Measurements from ENCODE around the gene DAZAP2. TPM values are rescaled to one million over a fixed set of nuclear protein-coding genes. Genes with fewer than 3 reads are reported as not detected.

DAZAP2 gene
- total RNA-seq, 1 donor from 2014 or later = 152 TPM

GRCh38 chr12:51200806-51201205, 37.8 kb upstream of the DAZAP2 start:
- no peak for DNase-seq (ENCODE audit: low spot score)
- H3K4me1 Mint-ChIP-seq (ENCODE audit: low read depth) = peaks cover 7% of the 10 kb centered on the region
- H3K27me3 Mint-ChIP-seq (ENCODE audit: low read depth) = no peaks in the 10 kb centered on the region
- no peaks in the 10 kb centered on the region for H3K36me3 Mint-ChIP-seq (ENCODE audit: low read depth)
- no peak overlapping the region for H3K27ac Mint-ChIP-seq
- H3K4me3 Mint-ChIP-seq (ENCODE audit: low read depth) = no peak overlapping the region
- intact Hi-C loops (cut with micrococcal nuclease) = no loop called here
- no peaks in the 10 kb centered on the region for H3K9me3 Mint-ChIP-seq

- Mint-ChIP-seq H3K9me3 (no peaks in the 10 kb centered on the region), H3K27me3 (ENCODE audit: low read depth) (no peaks in the 10 kb centered on the region), H3K36me3 (ENCODE audit: low read depth) (no peaks in the 10 kb centered on the region), H3K4me1 (ENCODE audit: low read depth) (peaks cover 7% of the 10 kb centered on the region), H3K27ac (peak overlapping the region; percentile 39), H3K4me3 (ENCODE audit: low read depth) (no peak overlapping the region)
- intact Hi-C loops (cut with micrococcal nuclease) = no loop called here
- DNase-seq (ENCODE audit: low spot score) = no peak
Observed at GRCh38 chr12:51202718-51203117, 35.9 kb upstream of the DAZAP2 start.

GRCh38 chr12:51205350-51205749, 33.3 kb upstream of the DAZAP2 start:
- Mint-ChIP-seq H3K27me3 (ENCODE audit: low read depth) (peaks cover 1% of the 10 kb centered on the region), H3K9me3 (no peaks in the 10 kb centered on the region), H3K36me3 (ENCODE audit: low read depth) (no peaks in the 10 kb centered on the region), H3K4me3 (ENCODE audit: low read depth) (no peak overlapping the region), H3K27ac (no peak overlapping the region), H3K4me1 (ENCODE audit: low read depth) (peaks cover 7% of the 10 kb centered on the region)
- intact Hi-C loops (cut with micrococcal nuclease) = no loop called here
- DNase-seq (ENCODE audit: low spot score) = no peak

GRCh38 chr12:51208016-51208660, 30.5 kb upstream of the DAZAP2 start:
- peaks cover 1% of the 10 kb centered on the region for H3K27me3 Mint-ChIP-seq (ENCODE audit: low read depth)
- peaks cover 3% of the 10 kb centered on the region for H3K4me1 Mint-ChIP-seq (ENCODE audit: low read depth)
- DNase-seq (ENCODE audit: low spot score) = no peak
- no peak overlapping the region for H3K4me3 Mint-ChIP-seq (ENCODE audit: low read depth)
- intact Hi-C loops (cut with micrococcal nuclease) = no loop called here
- H3K9me3 Mint-ChIP-seq = no peaks in the 10 kb centered on the region
- no peaks in the 10 kb centered on the region for H3K36me3 Mint-ChIP-seq (ENCODE audit: low read depth)
- no peak overlapping the region for H3K27ac Mint-ChIP-seq

GRCh38 chr12:51209259-51209658, 29.4 kb upstream of the DAZAP2 start:
- no peak overlapping the region for H3K27ac Mint-ChIP-seq
- peaks cover 1% of the 10 kb centered on the region for H3K36me3 Mint-ChIP-seq (ENCODE audit: low read depth)
- intact Hi-C loops (cut with micrococcal nuclease) = no loop called here
- no peak for DNase-seq (ENCODE audit: low spot score)
- no peaks in the 10 kb centered on the region for H3K4me1 Mint-ChIP-seq (ENCODE audit: low read depth)
- no peaks in the 10 kb centered on the region for H3K9me3 Mint-ChIP-seq
- H3K27me3 Mint-ChIP-seq (ENCODE audit: low read depth) = peaks cover 1% of the 10 kb centered on the region
- H3K4me3 Mint-ChIP-seq (ENCODE audit: low read depth) = no peak overlapping the region

GRCh38 chr12:51210690-51211395, 27.8 kb upstream of the DAZAP2 start:
- H3K27me3 Mint-ChIP-seq (ENCODE audit: low read depth) = peaks cover 1% of the 10 kb centered on the region
- no peak overlapping the region for H3K27ac Mint-ChIP-seq
- DNase-seq (ENCODE audit: low spot score) = no peak
- no peaks in the 10 kb centered on the region for H3K4me1 Mint-ChIP-seq (ENCODE audit: low read depth)
- peaks cover 3% of the 10 kb centered on the region for H3K36me3 Mint-ChIP-seq (ENCODE audit: low read depth)
- H3K9me3 Mint-ChIP-seq = no peaks in the 10 kb centered on the region
- intact Hi-C loops (cut with micrococcal nuclease) = no loop called here
- H3K4me3 Mint-ChIP-seq (ENCODE audit: low read depth) = no peak overlapping the region

- intact Hi-C loops (cut with micrococcal nuclease) = no loop called here
- Mint-ChIP-seq H3K36me3 (ENCODE audit: low read depth) (peaks cover 3% of the 10 kb centered on the region), H3K4me3 (ENCODE audit: low read depth) (no peak overlapping the region), H3K27ac (no peak overlapping the region), H3K27me3 (ENCODE audit: low read depth) (peaks cover 1% of the 10 kb centered on the region), H3K4me1 (ENCODE audit: low read depth) (peaks cover 13% of the 10 kb centered on the region), H3K9me3 (no peaks in the 10 kb centered on the region)
- no peak for DNase-seq (ENCODE audit: low spot score)
Observed at GRCh38 chr12:51214895-51215294, 23.7 kb upstream of the DAZAP2 start.

- Mint-ChIP-seq H3K4me3 (ENCODE audit: low read depth) (peak overlapping the region; percentile 71), H3K27ac (no peak overlapping the region), H3K4me1 (ENCODE audit: low read depth) (peaks cover 13% of the 10 kb centered on the region), H3K27me3 (ENCODE audit: low read depth) (no peaks in the 10 kb centered on the region), H3K36me3 (ENCODE audit: low read depth) (peaks cover 3% of the 10 kb centered on the region), H3K9me3 (no peaks in the 10 kb centered on the region)
- no peak for DNase-seq (ENCODE audit: low spot score)
- intact Hi-C loops (cut with micrococcal nuclease) = no loop called here
Observed at GRCh38 chr12:51216642-51217041, 22.0 kb upstream of the DAZAP2 start.

- H3K27ac Mint-ChIP-seq = no peak overlapping the region
- DNase-seq (ENCODE audit: low spot score) = peak; percentile 19
- H3K9me3 Mint-ChIP-seq = no peaks in the 10 kb centered on the region
- H3K36me3 Mint-ChIP-seq (ENCODE audit: low read depth) = peaks cover 3% of the 10 kb centered on the region
- H3K27me3 Mint-ChIP-seq (ENCODE audit: low read depth) = no peaks in the 10 kb centered on the region
- H3K4me1 Mint-ChIP-seq (ENCODE audit: low read depth) = peaks cover 13% of the 10 kb centered on the region
- intact Hi-C loops (cut with micrococcal nuclease) = no loop called here
- peak overlapping the region; percentile 71 for H3K4me3 Mint-ChIP-seq (ENCODE audit: low read depth)
Observed at GRCh38 chr12:51217133-51217967, 21.3 kb upstream of the DAZAP2 start.

- Mint-ChIP-seq H3K27ac (peak within 1 kb of the TSS; percentile 71), H3K9me3 (no peaks in the 10 kb centered on the region), H3K4me1 (ENCODE audit: low read depth) (peaks cover 13% of the 10 kb centered on the region), H3K36me3 (ENCODE audit: low read depth) (peaks cover 3% of the 10 kb centered on the region), H3K4me3 (ENCODE audit: low read depth) (peak within 1 kb of the TSS; percentile 71), H3K27me3 (ENCODE audit: low read depth) (no peaks in the 10 kb centered on the region)
- peak; percentile 57 for DNase-seq (ENCODE audit: low spot score)
- intact Hi-C loops (cut with micrococcal nuclease) = loop anchor here (1.0 to 2.0 kb wide), 2 partner anchors 20 to 45 kb away; partner anchors contain the start of genes DAZAP2 and TFCP2
Observed at GRCh38 chr12:51217968-51218606, 20.5 kb upstream of the DAZAP2 start, which contains the start of gene POU6F1. Gene POU6F1, minus strand, starts transcription at chr12:51218062. Its CDS starts 11,226 bp downstream, at chr12:51206836.

- Mint-ChIP-seq H3K27me3 (ENCODE audit: low read depth) (no peaks in the 10 kb centered on the region), H3K9me3 (no peaks in the 10 kb centered on the region), H3K4me3 (ENCODE audit: low read depth) (peak overlapping the region; percentile 70), H3K27ac (peak overlapping the region; percentile 70), H3K36me3 (ENCODE audit: low read depth) (peaks cover 3% of the 10 kb centered on the region), H3K4me1 (ENCODE audit: low read depth) (peaks cover 13% of the 10 kb centered on the region)
- DNase-seq (ENCODE audit: low spot score) = no peak
- intact Hi-C loops (cut with micrococcal nuclease) = loop anchor here (1.0 to 2.0 kb wide), 2 partner anchors 20 to 46 kb away; partner anchors contain the start of genes DAZAP2 and TFCP2
Observed at GRCh38 chr12:51218607-51219161, 19.9 kb upstream of the DAZAP2 start.

GRCh38 chr12:51219322-51219721, 19.3 kb upstream of the DAZAP2 start:
- intact Hi-C loops (cut with micrococcal nuclease) = loop anchor here (2.0 kb wide), 1 partner anchor 47 kb away; the partner anchor contains the start of gene TFCP2
- no peaks in the 10 kb centered on the region for H3K9me3 Mint-ChIP-seq
- no peaks in the 10 kb centered on the region for H3K27me3 Mint-ChIP-seq (ENCODE audit: low read depth)

More at GRCh38 chr12:51219322-51219721, 19.3 kb upstream of the DAZAP2 start:
- peaks cover 13% of the 10 kb centered on the region for H3K4me1 Mint-ChIP-seq (ENCODE audit: low read depth)
- H3K27ac Mint-ChIP-seq = peak overlapping the region; percentile 36
- peaks cover under 1% of the 10 kb centered on the region for H3K36me3 Mint-ChIP-seq (ENCODE audit: low read depth)
- H3K4me3 Mint-ChIP-seq (ENCODE audit: low read depth) = peak overlapping the region; percentile 52
- DNase-seq (ENCODE audit: low spot score) = no peak
